Raji (cell line): ENCODE measurements around the gene DYNC1LI1.

ENCODE experiments used
- POLR2A ChIP-seq: IDR thresholded peaks from 2 replicates; pipeline ENCODE4 v1.6.1; 2011; ENCODE audit warnings: low read depth, low read length, control low read depth; ENCODE audit not compliant: insufficient read depth

The DYNC1LI1 gene

GRCh38 chr3:32510075-32510724 lies 60.5 kb downstream of the DYNC1LI1 start:
- TF ChIP-seq POLR2A = no peak

- no peak for TF ChIP-seq POLR2A
Observed at GRCh38 chr3:32508711-32509110, 61.9 kb downstream of the DYNC1LI1 start.

- no peak for TF ChIP-seq POLR2A
Observed at GRCh38 chr3:32506466-32506865, 64.2 kb downstream of the DYNC1LI1 start.

- TF ChIP-seq POLR2A = no peak
Observed at GRCh38 chr3:32502946-32503286, 67.7 kb downstream of the DYNC1LI1 start.

- TF ChIP-seq POLR2A = peak; percentile 71
Observed at GRCh38 chr3:32502118-32502945, 68.3 kb downstream of the DYNC1LI1 start, which contains the start of gene CMTM6. CMTM6 (minus strand) TSS chr3:32502852; CDS start chr3:32502745, 107 bp downstream.

GRCh38 chr3:32501783-32502117 lies 68.9 kb downstream of the DYNC1LI1 start:
- TF ChIP-seq POLR2A = no peak

GRCh38 chr3:32500880-32501782 lies 69.5 kb downstream of the DYNC1LI1 start:
- TF ChIP-seq POLR2A = no peak

GRCh38 chr3:32500231-32500630 lies 70.4 kb downstream of the DYNC1LI1 start:
- no peak for TF ChIP-seq POLR2A

- TF ChIP-seq POLR2A = no peak
Observed at GRCh38 chr3:32499585-32499984, 71.1 kb downstream of the DYNC1LI1 start.

GRCh38 chr3:32498992-32499391 lies 71.7 kb downstream of the DYNC1LI1 start:
- TF ChIP-seq POLR2A = no peak

- TF ChIP-seq POLR2A = no peak
Observed at GRCh38 chr3:32498252-32498651, 72.4 kb downstream of the DYNC1LI1 start.

- TF ChIP-seq POLR2A = no peak
Observed at GRCh38 chr3:32495609-32496008, 75.0 kb downstream of the DYNC1LI1 start.

- TF ChIP-seq POLR2A = no peak
Observed at GRCh38 chr3:32495085-32495484, 75.6 kb downstream of the DYNC1LI1 start.

- no peak for TF ChIP-seq POLR2A
Observed at GRCh38 chr3:32493437-32494414, 76.9 kb downstream of the DYNC1LI1 start.
